ENCODE data around the gene ZDHHC22.

DNA sequence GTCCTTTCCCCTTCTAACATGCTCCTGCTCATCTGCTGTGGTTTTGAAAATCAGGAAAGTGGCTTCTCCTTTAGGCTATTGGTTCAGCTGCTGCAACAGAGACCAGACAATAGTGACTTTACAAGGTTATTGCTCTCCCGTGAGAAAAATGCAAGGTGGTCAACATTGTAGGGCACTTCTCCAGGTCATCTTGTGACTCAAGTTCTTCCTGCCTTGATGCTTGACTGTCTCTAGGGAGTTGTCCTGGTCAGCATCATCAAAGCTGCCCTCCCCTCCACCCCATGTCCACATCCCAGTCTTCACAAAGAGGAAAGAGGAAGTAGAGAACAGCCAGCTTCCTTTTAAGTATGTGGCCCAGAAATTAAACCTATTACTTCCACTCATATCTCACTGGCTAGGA, 36.1 kb upstream of the ZDHHC22 start:
- TF ChIP-seq RCOR1 (IDR thresholded peaks at IDR 0.05; ENCODE audit: low read length) (no peak), TAF1 (IDR thresholded peaks at IDR 0.05; ENCODE audit: borderline replicate concordance, low read depth, low read length) (no peak), POLR2AphosphoS5 (IDR thresholded peaks at IDR 0.05; ENCODE audit: low read depth, low read length) (no peak), GABPA (IDR thresholded peaks at IDR 0.05; ENCODE audit: low read depth) (no peak), NRF1 (IDR thresholded peaks at IDR 0.05; ENCODE audit: low read depth, low read length) (no peak), FOXM1 (IDR thresholded peaks at IDR 0.05; ENCODE audit: low read depth) (no peak), JUND (IDR thresholded peaks at IDR 0.05) (no peak), ELF1 (IDR thresholded peaks at IDR 0.05) (no peak), SIN3A (IDR thresholded peaks at IDR 0.05; ENCODE audit: borderline replicate concordance, low read depth, low read length) (no peak)
- TF ChIP-seq, protein P1, sequence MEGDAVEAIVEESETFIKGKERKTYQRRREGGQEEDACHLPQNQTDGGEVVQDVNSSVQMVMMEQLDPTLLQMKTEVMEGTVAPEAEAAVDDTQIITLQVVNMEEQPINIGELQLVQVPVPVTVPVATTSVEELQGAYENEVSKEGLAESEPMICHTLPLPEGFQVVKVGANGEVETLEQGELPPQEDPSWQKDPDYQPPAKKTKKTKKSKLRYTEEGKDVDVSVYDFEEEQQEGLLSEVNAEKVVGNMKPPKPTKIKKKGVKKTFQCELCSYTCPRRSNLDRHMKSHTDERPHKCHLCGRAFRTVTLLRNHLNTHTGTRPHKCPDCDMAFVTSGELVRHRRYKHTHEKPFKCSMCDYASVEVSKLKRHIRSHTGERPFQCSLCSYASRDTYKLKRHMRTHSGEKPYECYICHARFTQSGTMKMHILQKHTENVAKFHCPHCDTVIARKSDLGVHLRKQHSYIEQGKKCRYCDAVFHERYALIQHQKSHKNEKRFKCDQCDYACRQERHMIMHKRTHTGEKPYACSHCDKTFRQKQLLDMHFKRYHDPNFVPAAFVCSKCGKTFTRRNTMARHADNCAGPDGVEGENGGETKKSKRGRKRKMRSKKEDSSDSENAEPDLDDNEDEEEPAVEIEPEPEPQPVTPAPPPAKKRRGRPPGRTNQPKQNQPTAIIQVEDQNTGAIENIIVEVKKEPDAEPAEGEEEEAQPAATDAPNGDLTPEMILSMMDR (IDR thresholded peaks at IDR 0.05), result no peak
- TF ChIP-seq, protein P2, sequence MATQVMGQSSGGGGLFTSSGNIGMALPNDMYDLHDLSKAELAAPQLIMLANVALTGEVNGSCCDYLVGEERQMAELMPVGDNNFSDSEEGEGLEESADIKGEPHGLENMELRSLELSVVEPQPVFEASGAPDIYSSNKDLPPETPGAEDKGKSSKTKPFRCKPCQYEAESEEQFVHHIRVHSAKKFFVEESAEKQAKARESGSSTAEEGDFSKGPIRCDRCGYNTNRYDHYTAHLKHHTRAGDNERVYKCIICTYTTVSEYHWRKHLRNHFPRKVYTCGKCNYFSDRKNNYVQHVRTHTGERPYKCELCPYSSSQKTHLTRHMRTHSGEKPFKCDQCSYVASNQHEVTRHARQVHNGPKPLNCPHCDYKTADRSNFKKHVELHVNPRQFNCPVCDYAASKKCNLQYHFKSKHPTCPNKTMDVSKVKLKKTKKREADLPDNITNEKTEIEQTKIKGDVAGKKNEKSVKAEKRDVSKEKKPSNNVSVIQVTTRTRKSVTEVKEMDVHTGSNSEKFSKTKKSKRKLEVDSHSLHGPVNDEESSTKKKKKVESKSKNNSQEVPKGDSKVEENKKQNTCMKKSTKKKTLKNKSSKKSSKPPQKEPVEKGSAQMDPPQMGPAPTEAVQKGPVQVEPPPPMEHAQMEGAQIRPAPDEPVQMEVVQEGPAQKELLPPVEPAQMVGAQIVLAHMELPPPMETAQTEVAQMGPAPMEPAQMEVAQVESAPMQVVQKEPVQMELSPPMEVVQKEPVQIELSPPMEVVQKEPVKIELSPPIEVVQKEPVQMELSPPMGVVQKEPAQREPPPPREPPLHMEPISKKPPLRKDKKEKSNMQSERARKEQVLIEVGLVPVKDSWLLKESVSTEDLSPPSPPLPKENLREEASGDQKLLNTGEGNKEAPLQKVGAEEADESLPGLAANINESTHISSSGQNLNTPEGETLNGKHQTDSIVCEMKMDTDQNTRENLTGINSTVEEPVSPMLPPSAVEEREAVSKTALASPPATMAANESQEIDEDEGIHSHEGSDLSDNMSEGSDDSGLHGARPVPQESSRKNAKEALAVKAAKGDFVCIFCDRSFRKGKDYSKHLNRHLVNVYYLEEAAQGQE (IDR thresholded peaks at IDR 0.05; ENCODE audit: low read depth, low read length), result no peak
- TF ChIP-seq, protein P3, sequence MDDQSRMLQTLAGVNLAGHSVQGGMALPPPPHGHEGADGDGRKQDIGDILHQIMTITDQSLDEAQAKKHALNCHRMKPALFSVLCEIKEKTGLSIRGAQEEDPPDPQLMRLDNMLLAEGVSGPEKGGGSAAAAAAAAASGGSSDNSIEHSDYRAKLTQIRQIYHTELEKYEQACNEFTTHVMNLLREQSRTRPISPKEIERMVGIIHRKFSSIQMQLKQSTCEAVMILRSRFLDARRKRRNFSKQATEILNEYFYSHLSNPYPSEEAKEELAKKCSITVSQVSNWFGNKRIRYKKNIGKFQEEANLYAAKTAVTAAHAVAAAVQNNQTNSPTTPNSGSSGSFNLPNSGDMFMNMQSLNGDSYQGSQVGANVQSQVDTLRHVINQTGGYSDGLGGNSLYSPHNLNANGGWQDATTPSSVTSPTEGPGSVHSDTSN (IDR thresholded peaks at IDR 0.05), result no peak
- TF ChIP-seq, protein P4, sequence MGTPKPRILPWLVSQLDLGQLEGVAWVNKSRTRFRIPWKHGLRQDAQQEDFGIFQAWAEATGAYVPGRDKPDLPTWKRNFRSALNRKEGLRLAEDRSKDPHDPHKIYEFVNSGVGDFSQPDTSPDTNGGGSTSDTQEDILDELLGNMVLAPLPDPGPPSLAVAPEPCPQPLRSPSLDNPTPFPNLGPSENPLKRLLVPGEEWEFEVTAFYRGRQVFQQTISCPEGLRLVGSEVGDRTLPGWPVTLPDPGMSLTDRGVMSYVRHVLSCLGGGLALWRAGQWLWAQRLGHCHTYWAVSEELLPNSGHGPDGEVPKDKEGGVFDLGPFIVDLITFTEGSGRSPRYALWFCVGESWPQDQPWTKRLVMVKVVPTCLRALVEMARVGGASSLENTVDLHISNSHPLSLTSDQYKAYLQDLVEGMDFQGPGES (IDR thresholded peaks at IDR 0.05; ENCODE audit: low read depth, low read length), result no peak
- TF ChIP-seq, protein P5, sequence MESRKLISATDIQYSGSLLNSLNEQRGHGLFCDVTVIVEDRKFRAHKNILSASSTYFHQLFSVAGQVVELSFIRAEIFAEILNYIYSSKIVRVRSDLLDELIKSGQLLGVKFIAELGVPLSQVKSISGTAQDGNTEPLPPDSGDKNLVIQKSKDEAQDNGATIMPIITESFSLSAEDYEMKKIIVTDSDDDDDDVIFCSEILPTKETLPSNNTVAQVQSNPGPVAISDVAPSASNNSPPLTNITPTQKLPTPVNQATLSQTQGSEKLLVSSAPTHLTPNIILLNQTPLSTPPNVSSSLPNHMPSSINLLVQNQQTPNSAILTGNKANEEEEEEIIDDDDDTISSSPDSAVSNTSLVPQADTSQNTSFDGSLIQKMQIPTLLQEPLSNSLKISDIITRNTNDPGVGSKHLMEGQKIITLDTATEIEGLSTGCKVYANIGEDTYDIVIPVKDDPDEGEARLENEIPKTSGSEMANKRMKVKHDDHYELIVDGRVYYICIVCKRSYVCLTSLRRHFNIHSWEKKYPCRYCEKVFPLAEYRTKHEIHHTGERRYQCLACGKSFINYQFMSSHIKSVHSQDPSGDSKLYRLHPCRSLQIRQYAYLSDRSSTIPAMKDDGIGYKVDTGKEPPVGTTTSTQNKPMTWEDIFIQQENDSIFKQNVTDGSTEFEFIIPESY (IDR thresholded peaks at IDR 0.05; ENCODE audit: borderline replicate concordance, low read depth), result no peak

Data from SK-N-SH (cell line).